SU-DHL-6 (cell line): ENCODE data around the gene GALE.

Source experiments
- H2AFZ ChIP-seq: fragments of 200-600 bp; sonication (generic); 2 replicates; pipeline ENCODE4 v1.6.1; 2014; ENCODE audit warnings: low read depth, mild to moderate bottlenecking, moderate library complexity, mixed read lengths, antibody characterized with exemption, low read length; ENCODE audit not compliant: severe bottlenecking
- H3F3A ChIP-seq: fragments of 200-600 bp; shearing (Covaris generic); 2 replicates; pipeline ENCODE4 v1.6.0; 2016; ENCODE audit warnings: antibody characterized with exemption, mild to moderate bottlenecking; ENCODE audit not compliant: insufficient read depth
- H3K27ac ChIP-seq: fragments of 200-600 bp; sonication (generic); 2 replicates; pipeline ENCODE4 v1.5.1; 2016; ENCODE audit warnings: low read depth, mild to moderate bottlenecking, low read length, moderate library complexity, mixed read lengths
- H3K27me3 ChIP-seq: fragments of 200-600 bp; sonication (generic), shearing (Covaris generic); 2 replicates; pipeline ENCODE4 v1.6.0; 2014; ENCODE audit warnings: mild to moderate bottlenecking, low read length
- H3K36me3 ChIP-seq: fragments of 200-600 bp; sonication (generic); 2 replicates; pipeline ENCODE4 v1.6.1; 2014; ENCODE audit warnings: mild to moderate bottlenecking, low read length, mixed read lengths
- H3K4me2 ChIP-seq: fragments of 300-600, 200-600 bp; shearing (Covaris generic), sonication (generic); 2 replicates; pipeline ENCODE4 v1.6.0; 2014; ENCODE audit warnings: low read length, low read depth, mild to moderate bottlenecking; ENCODE audit not compliant: poor library complexity, severe bottlenecking
- H3K4me3 ChIP-seq: fragments of 200-600 bp; sonication (generic); 2 replicates; pipeline ENCODE4 v1.5.1; 2014; ENCODE audit warnings: antibody characterized with exemption, low read length, mild to moderate bottlenecking, mixed read lengths; ENCODE audit not compliant: insufficient read depth, poor library complexity, severe bottlenecking
- H3K79me2 ChIP-seq: fragments of 200-600 bp; sonication (generic); 2 replicates; pipeline ENCODE4 v1.6.1; 2014; ENCODE audit warnings: mild to moderate bottlenecking, low read length, moderate library complexity; ENCODE audit not compliant: insufficient read depth
- H3K9ac ChIP-seq: fragments of 200-600 bp; sonication (generic); 2 replicates; pipeline ENCODE4 v1.7.0; 2014; ENCODE audit warnings: mild to moderate bottlenecking, low read length
- H3K9me2 ChIP-seq: fragments of 200-600 bp; sonication (generic); replicated peaks from 2 replicates; pipeline ENCODE4 v1.6.1; 2014; ENCODE audit warnings: low read length; ENCODE audit not compliant: insufficient read depth
- H3K9me3 ChIP-seq: fragments of 200-600 bp; sonication (generic); 2 replicates; pipeline ENCODE4 v1.6.1; 2014; ENCODE audit warnings: low read length, mixed read lengths; ENCODE audit not compliant: insufficient read depth
- H4K20me1 ChIP-seq: fragments of 200-600 bp; sonication (generic); 2 replicates; pipeline ENCODE4 v1.6.1; 2014; ENCODE audit warnings: low read depth, mild to moderate bottlenecking, antibody characterized with exemption, low read length, moderate library complexity, mixed read lengths
- EZH2phosphoT487 ChIP-seq: fragments of 200-600 bp; sonication (generic), shearing (Covaris generic); conservative IDR thresholded peaks from 2 replicates; pipeline ENCODE4 v1.6.1; 2018; ENCODE audit warnings: mild to moderate bottlenecking, antibody characterized with exemption, low read length, moderate library complexity, mixed read lengths
- TF ChIP-seq, protein P1 (sequence below): fragments of 200-600 bp; sonication (generic); IDR thresholded peaks from one replicate; pipeline ENCODE4 v1.5.1; 2017; ENCODE audit warnings: antibody characterized with exemption, mild to moderate bottlenecking, low read length, moderate library complexity; ENCODE audit not compliant: insufficient read depth, poor library complexity, severe bottlenecking

GALE gene

DNA sequence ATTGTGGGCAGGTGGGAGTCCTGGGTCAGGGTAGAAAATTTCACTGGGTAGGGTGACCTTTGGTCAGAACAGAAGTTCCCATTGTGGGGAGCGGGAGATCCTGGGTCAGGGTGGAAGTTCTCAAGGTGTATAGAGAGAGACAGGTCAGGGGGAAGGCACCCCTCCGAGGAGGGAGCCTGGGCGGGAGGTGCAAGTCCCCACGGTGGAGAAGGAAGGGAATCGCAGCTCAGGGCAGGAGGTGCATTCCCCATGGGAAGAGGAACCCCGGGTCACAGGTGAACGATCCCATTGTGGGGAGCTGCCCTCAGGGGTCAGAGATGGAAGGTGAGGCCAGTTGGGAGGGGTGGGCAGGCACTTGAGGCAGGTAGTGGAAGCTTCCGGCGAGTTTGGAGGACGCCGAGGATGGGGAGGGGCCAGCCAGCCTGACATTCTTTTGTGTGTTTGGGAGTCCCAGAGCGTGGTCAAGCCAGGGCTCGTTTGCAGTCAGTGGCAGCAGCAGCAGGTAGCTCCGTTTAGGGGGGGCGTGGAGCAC, 9.0 kb downstream of the GALE start:
- Histone ChIP-seq H3K36me3 (0 out of 2 replicates have a peak, but pooled peaks cover 6% of the 10 kb centered on the region), H3K4me3 (peak overlapping the region; percentile 98), H3K27ac (peak overlapping the region; percentile 49), H3K4me2 (peak overlapping the region; percentile 77), H3K9me3 (no peaks in the 10 kb centered on the region), H4K20me1 (no peaks in the 10 kb centered on the region), H3K79me2 (peaks cover 20% of the 10 kb centered on the region), H2AFZ (peak overlapping the region; percentile 67), H3F3A (peaks cover 13% of the 10 kb centered on the region), H3K9ac (peak overlapping the region; percentile 91), H3K9me2 (no peaks in the 10 kb centered on the region), H3K27me3 (no peaks in the 10 kb centered on the region)
- TF ChIP-seq, protein P1, sequence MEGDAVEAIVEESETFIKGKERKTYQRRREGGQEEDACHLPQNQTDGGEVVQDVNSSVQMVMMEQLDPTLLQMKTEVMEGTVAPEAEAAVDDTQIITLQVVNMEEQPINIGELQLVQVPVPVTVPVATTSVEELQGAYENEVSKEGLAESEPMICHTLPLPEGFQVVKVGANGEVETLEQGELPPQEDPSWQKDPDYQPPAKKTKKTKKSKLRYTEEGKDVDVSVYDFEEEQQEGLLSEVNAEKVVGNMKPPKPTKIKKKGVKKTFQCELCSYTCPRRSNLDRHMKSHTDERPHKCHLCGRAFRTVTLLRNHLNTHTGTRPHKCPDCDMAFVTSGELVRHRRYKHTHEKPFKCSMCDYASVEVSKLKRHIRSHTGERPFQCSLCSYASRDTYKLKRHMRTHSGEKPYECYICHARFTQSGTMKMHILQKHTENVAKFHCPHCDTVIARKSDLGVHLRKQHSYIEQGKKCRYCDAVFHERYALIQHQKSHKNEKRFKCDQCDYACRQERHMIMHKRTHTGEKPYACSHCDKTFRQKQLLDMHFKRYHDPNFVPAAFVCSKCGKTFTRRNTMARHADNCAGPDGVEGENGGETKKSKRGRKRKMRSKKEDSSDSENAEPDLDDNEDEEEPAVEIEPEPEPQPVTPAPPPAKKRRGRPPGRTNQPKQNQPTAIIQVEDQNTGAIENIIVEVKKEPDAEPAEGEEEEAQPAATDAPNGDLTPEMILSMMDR, result no peak
- no peak for TF ChIP-seq EZH2phosphoT487

DNA sequence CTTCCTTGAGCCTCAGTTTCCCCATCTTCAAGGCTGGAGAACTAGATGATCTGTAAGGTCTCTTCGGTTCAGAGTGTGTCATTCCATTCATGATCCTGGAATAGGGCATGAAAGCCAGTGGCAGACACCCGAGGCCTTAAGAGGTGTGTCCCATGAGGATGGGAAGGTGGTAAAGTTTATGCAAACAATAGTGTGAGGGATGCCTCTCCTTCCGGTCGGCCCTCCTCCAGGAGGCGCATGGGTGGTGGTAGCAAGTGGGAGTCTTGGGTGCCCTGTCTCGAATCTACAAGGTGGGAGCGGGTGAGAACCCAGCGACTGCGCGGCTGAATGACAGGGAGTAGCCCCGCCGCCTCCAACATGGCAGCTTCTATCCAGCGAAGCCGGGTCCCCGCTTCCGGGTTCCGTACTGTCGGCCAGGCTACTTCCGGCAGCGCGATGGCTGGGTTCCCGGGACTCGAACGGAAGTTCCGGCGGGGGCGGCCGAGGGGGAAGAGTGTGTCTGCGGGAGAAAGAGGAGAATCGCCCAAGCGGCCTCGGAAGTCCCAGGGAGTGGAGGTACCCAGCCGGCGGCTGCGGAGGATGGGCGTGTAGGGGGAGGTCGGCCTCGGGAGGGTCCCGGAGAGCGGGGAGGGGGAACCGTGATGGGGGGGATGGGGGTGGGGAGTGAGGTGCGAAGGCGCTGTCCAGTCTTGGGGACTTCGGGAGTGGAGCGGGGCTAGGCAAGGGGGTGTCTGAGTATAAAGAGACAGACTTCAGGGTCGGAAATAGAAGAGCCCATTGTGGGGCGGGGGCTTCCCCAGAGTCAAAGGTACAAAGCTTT, 9.6 kb downstream of the GALE start, which contains the start of gene LYPLA2:
TSS of gene LYPLA2 (plus strand) at position 450 of the 820 bp plus-strand sequence. CDS start 1,538 bp downstream, outside the sequence.
- H3K79me2 ChIP-seq, result peaks cover 20% of the 10 kb centered on the region

DNA sequence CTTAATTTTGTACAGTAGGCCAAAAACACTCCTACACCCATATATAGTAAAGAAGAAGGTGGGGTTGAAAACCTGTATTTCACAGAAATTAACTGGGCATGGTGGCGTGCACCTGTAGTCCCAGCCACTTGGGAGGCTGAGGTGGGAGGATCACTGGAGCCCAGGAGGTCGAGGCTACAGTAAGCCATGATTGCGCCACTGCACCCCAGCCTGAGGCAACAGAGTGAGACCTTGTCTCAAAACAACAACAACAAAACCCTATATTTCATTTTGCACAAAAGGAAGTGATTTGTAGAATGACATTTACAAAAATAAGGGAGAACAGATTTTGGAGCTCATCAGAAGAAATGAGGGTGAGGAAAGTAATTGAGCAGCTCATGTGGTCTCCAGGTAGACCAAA, 11.9 kb downstream of the GALE start:
- Histone ChIP-seq H3K9me2 (no peaks in the 10 kb centered on the region), H3K9me3 (no peaks in the 10 kb centered on the region), H3K4me3 (no peak overlapping the region), H3K27me3 (no peaks in the 10 kb centered on the region), H3K79me2 (peaks cover 23% of the 10 kb centered on the region), H4K20me1 (no peaks in the 10 kb centered on the region), H3F3A (peaks cover 16% of the 10 kb centered on the region), H3K27ac (no peak overlapping the region), H3K36me3 (peaks cover 18% of the 10 kb centered on the region), H3K4me2 (no peak overlapping the region), H2AFZ (no peak overlapping the region), H3K9ac (no peak overlapping the region)
- TF ChIP-seq, protein P1, result no peak
- TF ChIP-seq EZH2phosphoT487, result no peak

More for the DNA sequence above, 9.6 kb downstream of the GALE start, which contains the start of gene LYPLA2:
- peak within 1 kb of the TSS; percentile 91 for H3K9ac ChIP-seq
- H4K20me1 ChIP-seq, result no peaks in the 10 kb centered on the region
- H3K4me3 ChIP-seq, result peak within 1 kb of the TSS; percentile 98
- H2AFZ ChIP-seq, result peak within 1 kb of the TSS; percentile 67
- H3F3A ChIP-seq, result peaks cover 16% of the 10 kb centered on the region
- no peaks in the 10 kb centered on the region for H3K9me2 ChIP-seq
- peak within 1 kb of the TSS; percentile 49 for H3K27ac ChIP-seq
- peaks cover 10% of the 10 kb centered on the region for H3K36me3 ChIP-seq
- no peaks in the 10 kb centered on the region for H3K9me3 ChIP-seq
- H3K27me3 ChIP-seq, result no peaks in the 10 kb centered on the region
- TF ChIP-seq, protein P1, result no peak
- no peak for TF ChIP-seq EZH2phosphoT487
- peak within 1 kb of the TSS; percentile 77 for H3K4me2 ChIP-seq
